T-helper 2 cell treated with Interferon-gamma antibody and Interleukin-4, amounts not matched to agents 100 ng/mL and 5 ng/mL, for 36 hours (primary cell): ENCODE data around the gene FOXI1. TPM values are rescaled to one million over a fixed set of nuclear protein-coding genes. Genes with fewer than 3 reads are reported as not detected.
"Not testable (repeated sequence)": the region's sequence is repeated elsewhere in the genome, so short reads cannot be mapped to it uniquely, and the experiment has no call there.

Experiments used
- intact Hi-C: fragments of 100-400 bp; cut with micrococcal nuclease; formaldehyde crosslinking; loops from one replicate; pipeline ENCODE4 v1.15.1; 2023
- total RNA-seq: library from RNA; stranded (reverse); gene quantifications from 2 replicates; pipeline ENCODE4 v1.2.3, GENCODE V29; 2022

The FOXI1 gene
- total RNA-seq, 1 donor from 2014 or later = not detected

- intact Hi-C loops = no loop called here
Measured at GRCh38 chr5:170126061-170126460, 20.4 kb downstream of the FOXI1 start.

GRCh38 chr5:170126626-170127025, 20.9 kb downstream of the FOXI1 start:
- intact Hi-C loops = no loop called here

GRCh38 chr5:170131235-170131634, 25.5 kb downstream of the FOXI1 start:
- intact Hi-C loops = no loop called here

- intact Hi-C loops = no loop called here
Measured at GRCh38 chr5:170132269-170132975, 26.7 kb downstream of the FOXI1 start.

- intact Hi-C loops = no loop called here
Measured at GRCh38 chr5:170132976-170133448, 27.3 kb downstream of the FOXI1 start.

GRCh38 chr5:170135796-170136490, 30.2 kb downstream of the FOXI1 start:
- intact Hi-C loops = no loop called here

- intact Hi-C loops = no loop called here
Measured at GRCh38 chr5:170136506-170136905, 30.8 kb downstream of the FOXI1 start.

GRCh38 chr5:170137694-170138214, 32.1 kb downstream of the FOXI1 start:
- intact Hi-C loops = no loop called here

GRCh38 chr5:170138273-170138672, 32.6 kb downstream of the FOXI1 start:
- intact Hi-C loops = no loop called here

GRCh38 chr5:170139786-170140335, 34.2 kb downstream of the FOXI1 start:
- intact Hi-C loops = no loop called here

- intact Hi-C loops = not testable (repeated sequence)
Measured at GRCh38 chr5:170141196-170141595, 35.5 kb downstream of the FOXI1 start.

GRCh38 chr5:170141636-170142035, 35.9 kb downstream of the FOXI1 start:
- intact Hi-C loops = no loop called here

GRCh38 chr5:170142196-170142595, 36.5 kb downstream of the FOXI1 start:
- intact Hi-C loops = no loop called here

GRCh38 chr5:170143091-170143490, 37.4 kb downstream of the FOXI1 start:
- intact Hi-C loops = no loop called here

- intact Hi-C loops = no loop called here
Measured at GRCh38 chr5:170143710-170144109, 38.0 kb downstream of the FOXI1 start.

- intact Hi-C loops = no loop called here
Measured at GRCh38 chr5:170144286-170145023, 38.8 kb downstream of the FOXI1 start.

GRCh38 chr5:170145462-170145861, 39.8 kb downstream of the FOXI1 start:
- intact Hi-C loops = no loop called here

- intact Hi-C loops = no loop called here
Measured at GRCh38 chr5:170147051-170147752, 41.5 kb downstream of the FOXI1 start.

- intact Hi-C loops = no loop called here
Measured at GRCh38 chr5:170147753-170148264, 42.1 kb downstream of the FOXI1 start.

GRCh38 chr5:170148430-170149205, 42.9 kb downstream of the FOXI1 start:
- intact Hi-C loops = no loop called here
